Measurements from ENCODE around the gene NELFE.
"Not testable (repeated sequence)": the region's sequence is repeated elsewhere in the genome, so short reads cannot be mapped to it uniquely, and the experiment has no call there.

NELFE gene

DNA sequence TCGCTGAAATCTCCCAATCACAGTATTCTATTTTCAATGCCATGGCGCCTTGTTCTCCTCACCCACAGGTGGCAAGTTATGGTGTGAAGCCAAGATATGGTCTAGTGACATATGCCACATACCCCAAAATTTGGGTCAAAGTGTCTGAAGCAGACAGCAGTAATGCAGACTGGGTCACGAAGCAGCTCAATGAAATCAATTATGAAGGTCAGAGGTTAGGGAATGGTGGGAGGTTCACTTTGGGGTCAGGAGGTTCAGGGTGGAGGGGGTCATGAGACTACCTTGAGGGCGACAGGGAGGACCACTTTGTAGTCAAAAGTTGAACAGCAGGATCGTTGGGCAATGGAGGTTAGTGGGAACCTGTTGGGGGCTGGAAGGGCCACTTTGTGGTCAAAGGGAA is 10.5 kb downstream of the NELFE start:
- DNase-seq = no peak

DNA sequence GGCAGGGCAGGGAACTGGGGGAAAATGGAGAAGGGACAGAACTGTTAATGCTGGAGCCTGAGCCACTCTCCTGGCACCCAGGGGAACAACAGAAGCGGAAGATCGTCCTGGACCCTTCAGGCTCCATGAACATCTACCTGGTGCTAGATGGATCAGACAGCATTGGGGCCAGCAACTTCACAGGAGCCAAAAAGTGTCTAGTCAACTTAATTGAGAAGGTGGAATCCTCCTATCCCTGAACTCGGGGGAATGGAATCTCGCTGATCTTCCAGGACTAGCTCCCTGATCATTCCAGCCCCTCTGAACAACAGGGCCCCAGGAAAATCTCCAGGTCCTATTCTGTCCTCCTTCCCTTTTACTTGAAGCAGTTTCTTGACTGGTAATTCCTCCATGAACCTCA is 10.9 kb downstream of the NELFE start:
- DNase-seq = no peak

DNA sequence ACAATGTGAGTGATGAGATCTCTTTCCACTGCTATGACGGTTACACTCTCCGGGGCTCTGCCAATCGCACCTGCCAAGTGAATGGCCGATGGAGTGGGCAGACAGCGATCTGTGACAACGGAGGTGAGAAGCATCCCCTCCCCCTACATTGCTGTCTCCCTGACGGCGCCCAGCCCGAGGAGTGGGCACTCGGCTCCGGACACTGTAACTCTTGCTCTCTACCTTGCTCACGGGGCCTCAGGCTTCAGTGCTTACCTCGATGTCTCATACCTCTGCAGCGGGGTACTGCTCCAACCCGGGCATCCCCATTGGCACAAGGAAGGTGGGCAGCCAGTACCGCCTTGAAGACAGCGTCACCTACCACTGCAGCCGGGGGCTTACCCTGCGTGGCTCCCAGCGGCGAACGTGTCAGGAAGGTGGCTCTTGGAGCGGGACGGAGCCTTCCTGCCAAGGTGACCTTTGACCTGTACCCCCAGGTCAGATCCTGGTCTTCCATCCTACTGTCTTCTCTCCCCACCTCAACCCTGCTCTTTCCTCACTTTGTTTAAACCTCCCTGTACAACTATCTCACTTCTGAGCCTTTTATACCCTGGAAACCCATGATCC is 11.6 kb downstream of the NELFE start:
- DNase-seq = no peak

DNA sequence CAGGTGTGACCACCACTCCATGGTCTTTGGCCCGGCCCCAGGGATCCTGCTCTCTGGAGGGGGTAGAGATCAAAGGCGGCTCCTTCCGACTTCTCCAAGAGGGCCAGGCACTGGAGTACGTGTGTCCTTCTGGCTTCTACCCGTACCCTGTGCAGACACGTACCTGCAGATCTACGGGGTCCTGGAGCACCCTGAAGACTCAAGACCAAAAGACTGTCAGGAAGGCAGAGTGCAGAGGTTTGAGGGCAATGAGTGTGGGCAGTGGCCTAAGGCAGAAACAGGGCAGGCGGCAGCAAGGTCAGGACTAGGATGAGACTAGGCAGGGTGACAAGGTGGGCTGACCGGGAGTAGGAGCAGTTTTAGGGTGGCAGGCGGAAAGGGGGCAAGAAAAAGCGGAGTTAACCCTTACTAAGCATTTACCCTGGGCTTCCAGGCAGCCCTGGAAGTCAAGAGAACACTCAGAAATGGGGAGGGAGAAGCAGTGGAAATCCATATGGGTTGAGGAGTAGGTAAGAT is 12.3 kb downstream of the NELFE start:
- DNase-seq = no peak

DNA sequence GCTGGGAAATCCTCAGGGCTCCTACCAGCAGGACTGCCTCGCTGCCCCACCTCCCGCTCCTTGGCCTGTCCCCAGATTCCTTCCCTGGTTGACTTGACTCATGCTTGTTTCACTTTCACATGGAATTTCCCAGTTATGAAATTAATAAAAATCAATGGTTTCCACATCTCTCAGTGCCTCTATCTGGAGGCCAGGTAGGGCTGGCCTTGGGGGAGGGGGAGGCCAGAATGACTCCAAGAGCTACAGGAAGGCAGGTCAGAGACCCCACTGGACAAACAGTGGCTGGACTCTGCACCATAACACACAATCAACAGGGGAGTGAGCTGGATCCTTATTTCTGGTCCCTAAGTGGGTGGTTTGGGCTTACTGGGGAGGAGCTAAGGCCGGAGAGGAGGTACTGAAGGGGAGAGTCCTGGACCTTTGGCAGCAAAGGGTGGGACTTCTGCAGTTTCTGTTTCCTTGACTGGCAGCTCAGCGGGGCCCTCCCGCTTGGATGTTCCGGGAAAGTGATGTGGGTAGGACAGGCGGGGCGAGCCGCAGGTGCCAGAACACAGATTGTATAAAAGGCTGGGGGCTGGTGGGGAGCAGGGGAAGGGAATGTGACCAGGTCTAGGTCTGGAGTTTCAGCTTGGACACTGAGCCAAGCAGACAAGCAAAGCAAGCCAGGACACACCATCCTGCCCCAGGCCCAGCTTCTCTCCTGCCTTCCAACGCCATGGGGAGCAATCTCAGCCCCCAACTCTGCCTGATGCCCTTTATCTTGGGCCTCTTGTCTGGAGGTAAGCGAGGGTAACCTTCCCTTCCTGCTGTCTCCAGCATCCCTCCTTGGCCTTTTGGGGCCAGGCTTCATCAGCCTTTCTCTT is 13.0 kb downstream of the NELFE start, which contains the start of gene CFB:
CFB (plus strand) TSS at position 589 of the 863 bp plus-strand sequence; CDS start at position 716, 127 bp downstream.
- DNase-seq = no peak

DNA sequence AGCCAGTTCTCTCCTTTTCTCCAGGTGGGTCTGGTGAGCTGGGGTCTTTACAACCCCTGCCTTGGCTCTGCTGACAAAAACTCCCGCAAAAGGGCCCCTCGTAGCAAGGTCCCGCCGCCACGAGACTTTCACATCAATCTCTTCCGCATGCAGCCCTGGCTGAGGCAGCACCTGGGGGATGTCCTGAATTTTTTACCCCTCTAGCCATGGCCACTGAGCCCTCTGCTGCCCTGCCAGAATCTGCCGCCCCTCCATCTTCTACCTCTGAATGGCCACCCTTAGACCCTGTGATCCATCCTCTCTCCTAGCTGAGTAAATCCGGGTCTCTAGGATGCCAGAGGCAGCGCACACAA is 13.6 kb downstream of the NELFE start:
- no peak for DNase-seq

DNA sequence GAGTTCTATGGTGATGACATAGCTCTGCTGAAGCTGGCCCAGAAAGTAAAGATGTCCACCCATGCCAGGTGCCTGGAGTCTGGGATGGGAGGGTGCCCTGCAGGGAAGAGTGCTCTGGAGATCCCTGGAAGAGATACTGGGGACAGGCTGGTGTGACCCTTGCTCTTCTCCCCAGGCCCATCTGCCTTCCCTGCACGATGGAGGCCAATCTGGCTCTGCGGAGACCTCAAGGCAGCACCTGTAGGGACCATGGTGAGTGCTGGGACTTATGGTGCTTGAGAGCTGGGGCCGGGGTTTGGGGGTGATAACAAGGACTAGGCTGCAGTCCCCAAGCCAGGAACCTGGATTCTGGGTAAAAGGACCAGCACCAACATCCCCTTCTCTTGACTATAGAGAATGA is 15.0 kb downstream of the NELFE start:
- DNase-seq = no peak

DNA sequence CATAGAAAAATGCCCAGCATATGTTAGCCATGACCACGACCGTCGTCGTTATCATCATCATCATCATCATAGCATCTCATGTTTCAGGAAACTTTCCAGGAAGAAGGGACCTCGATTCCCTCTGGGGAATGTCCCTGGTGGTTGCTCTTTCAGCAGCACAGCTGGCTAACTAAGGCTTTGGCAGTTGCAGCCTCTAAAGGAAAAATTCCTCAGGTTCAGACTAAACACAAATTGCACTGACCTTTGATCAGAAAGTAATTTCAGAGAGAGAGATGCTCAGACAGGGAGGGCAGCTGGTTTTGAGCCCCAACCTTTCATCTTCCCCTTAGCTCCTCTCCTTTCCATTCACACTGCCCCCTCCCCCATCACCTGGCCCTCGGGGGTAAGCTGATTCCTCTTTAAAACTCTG is 18.5 kb downstream of the NELFE start:
- DNase-seq = no peak

DNA sequence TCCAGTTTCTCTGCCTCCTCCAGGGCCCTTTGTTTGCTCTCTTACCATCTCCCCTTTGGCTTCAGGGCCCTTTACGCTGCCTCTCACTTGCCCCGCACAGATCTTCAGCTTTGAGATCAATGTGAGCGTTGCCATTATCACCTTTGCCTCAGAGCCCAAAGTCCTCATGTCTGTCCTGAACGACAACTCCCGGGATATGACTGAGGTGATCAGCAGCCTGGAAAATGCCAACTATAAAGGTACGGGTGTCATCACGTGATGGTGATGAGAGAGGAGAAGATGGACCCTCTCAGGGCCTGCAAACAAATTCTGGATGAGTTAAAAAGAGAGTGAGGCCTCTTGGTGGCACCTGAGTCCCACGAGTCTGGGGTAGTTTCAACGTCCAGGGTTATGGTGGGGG is 22.9 kb downstream of the NELFE start:
- no peak for DNase-seq

DNA sequence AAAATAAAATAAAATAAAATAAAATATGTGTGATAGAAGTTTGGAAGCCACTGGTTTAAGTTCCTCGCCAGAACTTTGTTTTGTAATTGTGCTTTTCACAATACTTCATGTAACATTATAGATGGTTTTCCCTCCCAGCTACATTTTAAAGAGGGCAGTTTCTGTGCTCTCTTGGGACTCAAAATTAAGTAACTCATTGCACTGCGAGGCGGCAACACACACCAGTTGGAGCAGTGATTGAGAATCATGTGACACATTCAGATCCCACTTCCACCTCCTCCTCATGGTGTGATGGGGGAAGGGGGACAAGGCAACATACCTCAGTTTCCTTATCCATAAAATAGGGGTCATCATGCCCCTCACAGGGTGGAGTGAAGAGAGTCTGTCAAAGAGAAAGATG is 23.8 kb downstream of the NELFE start:
- no peak for DNase-seq

DNA sequence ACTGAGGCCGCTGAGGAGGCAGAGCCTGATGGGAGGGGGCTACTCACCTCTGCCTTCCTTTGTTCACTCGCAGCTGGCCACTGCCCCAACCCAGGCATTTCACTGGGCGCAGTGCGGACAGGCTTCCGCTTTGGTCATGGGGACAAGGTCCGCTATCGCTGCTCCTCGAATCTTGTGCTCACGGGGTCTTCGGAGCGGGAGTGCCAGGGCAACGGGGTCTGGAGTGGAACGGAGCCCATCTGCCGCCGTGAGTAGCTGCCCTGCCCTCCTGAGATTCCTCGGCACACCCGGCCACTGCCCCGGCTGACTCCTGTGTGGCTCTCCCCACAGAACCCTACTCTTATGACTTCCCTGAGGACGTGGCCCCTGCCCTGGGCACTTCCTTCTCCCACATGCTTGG is 25.2 kb downstream of the NELFE start:
- no peak for DNase-seq

DNA sequence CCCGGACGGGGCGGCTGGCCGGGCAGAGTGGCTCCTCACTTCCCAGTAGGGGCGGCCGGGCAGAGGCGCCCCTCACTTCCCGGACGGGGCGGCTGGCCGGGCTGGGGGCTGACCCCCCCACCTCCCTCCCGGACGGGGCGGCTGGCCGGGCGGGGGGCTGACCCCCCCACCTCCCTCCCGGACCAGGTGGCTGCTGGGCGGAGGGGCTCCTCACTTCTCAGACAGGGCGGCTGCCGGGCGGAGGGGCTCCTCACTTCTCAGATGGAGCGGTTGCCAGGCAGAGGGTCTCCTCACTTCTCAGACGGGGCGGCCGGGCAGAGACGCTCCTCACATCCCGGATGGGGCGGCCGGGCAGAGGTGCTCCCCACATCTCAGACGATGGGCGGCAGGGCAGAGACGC is 26.6 kb downstream of the NELFE start:
- DNase-seq = not testable (repeated sequence)

DNA sequence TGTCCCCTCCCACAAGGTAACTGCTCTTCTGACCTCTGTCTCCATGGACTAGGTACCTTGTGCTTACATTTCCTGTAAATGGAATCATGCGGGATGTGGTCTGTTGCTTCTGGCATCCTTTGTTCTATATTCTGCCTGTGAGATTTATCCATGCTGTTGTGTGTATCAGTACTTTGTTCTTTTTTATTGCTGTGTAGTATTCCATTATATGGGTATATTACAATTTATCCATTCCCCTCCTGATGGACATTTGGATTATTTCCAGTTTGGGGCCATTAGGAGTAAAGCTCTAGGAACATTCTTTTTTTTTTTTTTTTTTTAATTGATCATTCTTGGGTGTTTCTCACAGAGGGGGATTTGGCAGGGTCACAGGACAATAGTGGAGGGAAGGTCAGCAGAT is 27.8 kb downstream of the NELFE start:
- DNase-seq = no peak

DNA sequence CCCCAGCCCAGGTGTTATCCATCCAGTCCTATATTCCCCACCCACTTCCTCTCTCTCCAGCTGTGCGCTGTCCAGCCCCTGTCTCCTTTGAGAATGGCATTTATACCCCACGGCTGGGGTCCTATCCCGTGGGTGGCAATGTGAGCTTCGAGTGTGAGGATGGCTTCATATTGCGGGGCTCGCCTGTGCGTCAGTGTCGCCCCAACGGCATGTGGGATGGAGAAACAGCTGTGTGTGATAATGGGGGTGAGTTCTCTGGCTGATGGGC is 30.2 kb downstream of the NELFE start:
- DNase-seq = no peak

DNA sequence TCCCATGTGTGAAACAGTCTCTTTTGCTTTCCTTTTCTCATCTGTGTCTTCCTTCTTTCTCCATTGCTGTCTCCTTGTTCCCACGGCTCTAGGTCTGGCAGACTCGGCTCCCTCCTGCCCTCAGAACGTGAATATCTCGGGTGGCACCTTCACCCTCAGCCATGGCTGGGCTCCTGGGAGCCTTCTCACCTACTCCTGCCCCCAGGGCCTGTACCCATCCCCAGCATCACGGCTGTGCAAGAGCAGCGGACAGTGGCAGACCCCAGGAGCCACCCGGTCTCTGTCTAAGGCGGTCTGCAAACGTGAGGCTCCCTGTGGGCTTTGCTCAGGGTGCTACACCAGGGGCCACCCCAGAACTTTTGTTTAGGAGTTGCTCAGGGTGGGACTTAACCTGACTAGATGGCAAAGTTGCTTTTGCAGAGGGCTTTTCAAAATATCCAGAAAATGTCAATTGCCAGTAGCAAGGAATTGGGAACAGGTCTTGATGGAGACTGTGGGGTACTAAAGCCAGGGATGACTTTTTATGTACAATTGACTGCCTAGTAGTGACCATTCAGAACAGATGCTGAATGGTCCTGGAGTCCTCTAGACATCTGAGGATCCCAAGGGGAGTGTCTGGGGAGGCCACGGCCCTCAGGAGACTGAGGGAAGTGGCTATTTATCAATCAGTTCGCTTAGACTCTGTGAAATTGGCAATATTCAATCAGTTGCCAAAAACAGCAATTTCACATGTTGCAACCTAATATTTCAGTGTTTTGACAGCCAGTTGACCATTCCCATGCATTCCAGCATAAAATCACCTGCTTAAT is 30.7 kb downstream of the NELFE start:
- DNase-seq = no peak

DNA sequence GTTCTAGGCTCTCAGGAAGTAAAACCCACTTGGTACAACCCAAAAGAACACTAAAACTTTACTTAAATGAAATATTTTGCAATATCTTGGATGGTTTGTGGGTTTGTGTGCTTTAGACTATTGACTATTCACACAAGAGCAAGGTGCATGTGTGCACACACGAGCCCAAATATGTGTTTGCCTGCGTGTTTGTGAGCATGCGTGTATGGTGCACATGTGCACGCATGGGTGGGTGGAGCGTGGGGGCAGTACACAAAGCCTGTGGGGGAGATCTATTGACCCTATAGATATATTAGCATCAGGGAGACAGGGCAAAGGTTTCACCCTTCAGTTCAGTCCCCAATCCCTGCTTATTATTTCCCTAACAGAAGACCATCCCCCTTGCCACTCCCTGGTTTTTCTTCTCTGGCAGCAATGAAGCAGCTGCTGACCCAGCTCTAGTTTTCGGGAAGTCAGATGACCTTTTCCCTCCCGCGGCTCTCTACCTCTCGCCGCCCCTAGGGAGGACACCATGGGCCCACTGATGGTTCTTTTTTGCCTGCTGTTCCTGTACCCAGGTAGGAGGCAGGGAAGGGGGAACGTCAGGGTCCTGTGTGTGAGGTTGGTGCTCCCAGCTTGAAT is 31.4 kb downstream of the NELFE start, which contains the start of gene C2:
C2 (plus strand) TSS at position 476 of the 621 bp plus-strand sequence; CDS start at position 512, 36 bp downstream.
- DNase-seq = no peak

DNA sequence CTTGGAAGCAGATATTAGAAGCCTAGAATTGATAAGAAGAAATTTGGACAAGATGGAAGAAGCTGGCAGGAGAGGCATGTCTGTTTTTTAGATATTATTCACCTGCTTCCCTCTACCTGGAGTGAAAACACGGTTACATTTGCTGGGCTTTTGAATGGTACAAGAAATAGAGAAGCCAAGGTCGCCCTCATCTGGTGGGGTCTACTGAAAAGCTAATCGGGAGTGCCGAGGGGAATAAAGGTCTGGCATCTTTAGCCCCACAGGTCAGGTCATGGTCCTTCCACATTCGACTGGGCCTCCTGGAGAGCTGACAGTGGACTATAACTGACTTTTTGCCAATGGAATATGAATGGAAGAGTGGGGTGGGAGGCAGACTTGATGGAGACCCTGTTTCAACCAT is 35.8 kb downstream of the NELFE start:
- DNase-seq = peak; percentile 36

DNA sequence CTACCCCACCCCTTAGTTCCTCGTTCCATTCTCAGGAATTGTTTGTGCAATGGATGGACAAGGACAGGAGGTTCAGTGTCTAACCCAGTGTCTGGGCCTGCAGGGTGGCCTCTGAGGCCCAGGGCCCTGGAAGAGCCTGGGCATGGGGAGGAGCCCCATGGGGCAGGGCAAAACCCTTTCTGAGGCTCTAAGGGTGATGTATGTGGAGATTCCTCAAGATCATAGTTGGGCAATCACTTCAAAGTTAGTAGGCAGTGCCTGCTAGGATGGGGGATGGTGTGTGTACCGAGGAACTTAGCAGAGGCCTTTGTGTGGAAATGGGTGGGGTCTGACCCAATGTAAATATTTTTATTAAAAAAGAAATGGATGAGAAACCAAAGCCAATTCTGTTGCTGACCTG is 38.0 kb downstream of the NELFE start:
- no peak for DNase-seq

DNA sequence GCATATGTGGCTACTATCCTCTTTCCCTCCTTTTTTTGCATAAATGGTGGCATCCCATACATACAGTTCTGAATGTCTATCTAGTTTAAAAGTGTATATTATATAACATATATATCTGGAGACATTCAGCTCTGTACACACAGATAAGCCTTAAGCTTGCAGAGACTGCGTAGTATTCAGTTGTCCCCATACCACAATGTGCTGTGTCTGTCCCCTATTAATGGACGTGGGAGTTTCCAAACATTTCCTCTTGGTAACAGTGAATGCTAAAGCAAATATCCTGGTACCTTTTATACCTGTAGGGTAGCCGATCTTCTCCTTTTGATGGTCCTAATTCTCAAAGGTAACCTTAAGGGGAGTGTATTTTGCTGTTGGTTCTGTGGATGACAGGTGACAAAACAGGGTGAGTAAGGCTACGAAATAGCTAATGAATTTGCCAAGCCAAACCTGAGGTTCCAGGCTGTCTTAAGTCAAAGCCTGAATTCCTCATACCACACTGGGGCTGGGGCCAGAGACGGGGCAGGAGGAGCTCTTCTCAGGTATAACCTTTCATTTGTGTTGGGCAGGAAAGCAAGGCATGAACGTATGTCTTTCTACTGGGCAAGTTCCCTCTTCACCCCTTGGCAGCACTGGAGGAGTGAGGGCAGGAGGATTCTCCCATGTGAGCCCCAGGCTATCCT is 39.0 kb downstream of the NELFE start:
- DNase-seq = no peak

DNA sequence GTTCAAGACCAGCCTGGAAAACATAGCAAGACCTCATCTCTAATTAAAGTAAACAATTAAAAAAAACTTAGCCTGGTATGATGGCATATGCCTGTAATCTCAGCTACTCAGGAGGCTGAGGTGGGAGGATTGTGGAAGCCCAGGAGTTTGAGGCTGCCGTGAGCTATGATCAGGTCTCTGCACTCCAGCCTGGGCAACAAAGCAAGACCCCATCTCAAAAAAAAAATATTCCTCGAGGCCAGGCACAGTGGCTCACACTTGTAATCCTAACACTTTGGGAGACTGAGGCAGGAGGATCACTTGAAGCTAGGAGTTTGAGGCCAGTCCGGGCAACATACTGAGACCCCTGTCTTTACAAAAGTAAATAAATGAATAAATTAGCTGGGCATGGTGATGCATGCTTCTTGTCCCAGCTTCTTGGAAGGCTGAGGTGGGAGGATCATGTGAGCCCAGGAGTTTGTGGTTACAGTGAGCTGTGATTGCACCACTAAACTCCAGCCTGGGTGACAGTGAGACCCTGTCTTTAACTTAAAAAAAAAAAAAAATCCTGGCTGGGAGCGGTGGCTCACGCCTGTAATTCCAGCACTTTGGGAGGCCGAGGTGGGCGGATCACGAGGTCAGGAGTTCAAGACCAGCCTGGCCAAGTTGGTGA is 40.6 kb downstream of the NELFE start:
- no peak for DNase-seq

DNA sequence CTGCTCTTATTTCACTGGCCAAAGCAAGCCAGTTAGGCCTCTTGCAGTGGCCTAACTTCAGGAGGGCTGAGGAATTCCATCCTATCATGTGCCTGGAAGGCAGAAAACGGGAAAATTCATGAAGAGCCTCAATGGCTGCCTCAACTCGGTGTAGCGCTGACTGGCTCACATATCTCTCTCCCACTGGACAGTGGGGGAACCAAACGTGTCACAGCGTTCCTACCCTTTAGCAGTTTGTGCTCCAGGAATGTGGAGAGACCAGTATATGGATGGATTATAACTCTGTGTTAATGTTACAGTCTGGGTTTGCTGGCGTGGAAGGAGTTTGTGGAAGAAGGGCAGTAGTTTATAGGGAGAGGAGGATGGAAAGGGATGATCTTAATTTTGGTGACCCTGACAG is 43.0 kb downstream of the NELFE start:
- DNase-seq = no peak

DNA sequence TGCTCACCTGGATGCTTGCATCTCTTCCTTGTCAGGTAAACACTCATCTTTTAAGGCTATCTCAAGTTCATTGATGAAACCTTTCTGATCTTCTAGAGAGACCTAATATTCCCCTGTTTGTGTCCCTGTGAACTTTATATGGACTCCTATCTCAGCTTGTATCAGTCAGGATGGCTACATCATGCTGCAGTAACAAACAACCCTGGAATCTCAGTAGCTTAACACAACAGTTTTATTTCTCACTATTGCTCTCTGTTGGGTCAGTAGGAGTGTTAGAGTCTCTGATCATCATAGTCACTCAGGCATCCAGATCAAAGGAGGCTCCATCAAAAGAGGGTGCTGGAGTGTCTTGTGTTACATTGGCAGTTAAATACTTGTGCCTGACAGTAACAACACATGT is 43.4 kb downstream of the NELFE start:
- DNase-seq = no peak

All from CD4-positive, alpha-beta T cell treated with Interleukin-17A for 1 hour (primary cell).